ENCODE results near the gene PRR36.

The PRR36 gene

DNA sequence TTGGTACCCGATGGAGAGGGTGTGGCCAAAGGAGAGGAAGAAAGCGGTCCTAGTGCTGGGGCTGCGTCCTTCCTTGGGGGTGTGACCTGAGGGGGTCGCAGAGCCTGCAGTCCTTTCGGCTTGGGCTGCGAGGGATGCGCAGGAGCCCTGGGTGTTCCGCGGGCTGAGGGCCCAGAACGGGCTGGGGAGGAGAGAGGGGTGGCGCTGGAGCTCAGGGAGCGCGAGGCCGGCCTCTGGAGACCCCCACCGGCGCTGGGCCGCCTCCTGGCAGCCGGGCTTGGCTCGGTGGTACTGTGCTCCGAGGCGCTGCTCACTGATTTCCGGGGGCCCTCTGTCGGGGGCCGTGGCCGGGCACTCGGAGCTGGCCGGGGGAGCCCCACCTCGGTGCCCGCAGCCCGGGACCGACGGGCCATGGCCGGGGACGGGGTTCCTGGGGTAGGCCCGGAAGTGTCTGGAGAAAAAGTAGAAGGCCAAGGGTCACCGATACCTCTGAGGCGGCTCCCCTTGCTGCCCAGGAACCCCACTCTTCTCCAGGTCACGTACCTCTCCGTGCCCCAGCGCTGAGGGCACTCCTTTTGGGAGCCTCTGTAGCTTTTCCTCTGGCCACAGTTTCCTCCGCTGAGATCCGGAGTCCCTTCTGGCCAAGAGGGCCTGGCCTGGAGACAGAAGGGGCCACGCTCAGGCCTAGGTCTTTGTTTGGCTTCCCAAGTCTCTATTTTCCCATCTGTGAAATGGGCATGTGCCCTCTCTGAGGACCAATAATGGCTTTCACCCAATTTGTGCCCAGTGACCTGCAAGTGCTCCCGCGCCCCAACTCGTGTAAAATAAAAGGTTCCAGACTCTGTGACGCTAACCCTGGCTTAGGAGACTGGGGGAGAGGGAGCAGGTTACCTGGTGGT lies 1.6 kb downstream of the PRR36 start:
- in situ Hi-C loops (cut with MboI; ENCODE audit: low sequenced_read_pairs): no loop called here

- in situ Hi-C loops (cut with MboI; ENCODE audit: low sequenced_read_pairs): no loop called here
Observed at GRCh38 chr19:7871437-7872305, 2.5 kb downstream of the PRR36 start.

GRCh38 chr19:7870571-7871436 lies 3.4 kb downstream of the PRR36 start:
- in situ Hi-C loops (cut with MboI; ENCODE audit: low sequenced_read_pairs): no loop called here

DNA sequence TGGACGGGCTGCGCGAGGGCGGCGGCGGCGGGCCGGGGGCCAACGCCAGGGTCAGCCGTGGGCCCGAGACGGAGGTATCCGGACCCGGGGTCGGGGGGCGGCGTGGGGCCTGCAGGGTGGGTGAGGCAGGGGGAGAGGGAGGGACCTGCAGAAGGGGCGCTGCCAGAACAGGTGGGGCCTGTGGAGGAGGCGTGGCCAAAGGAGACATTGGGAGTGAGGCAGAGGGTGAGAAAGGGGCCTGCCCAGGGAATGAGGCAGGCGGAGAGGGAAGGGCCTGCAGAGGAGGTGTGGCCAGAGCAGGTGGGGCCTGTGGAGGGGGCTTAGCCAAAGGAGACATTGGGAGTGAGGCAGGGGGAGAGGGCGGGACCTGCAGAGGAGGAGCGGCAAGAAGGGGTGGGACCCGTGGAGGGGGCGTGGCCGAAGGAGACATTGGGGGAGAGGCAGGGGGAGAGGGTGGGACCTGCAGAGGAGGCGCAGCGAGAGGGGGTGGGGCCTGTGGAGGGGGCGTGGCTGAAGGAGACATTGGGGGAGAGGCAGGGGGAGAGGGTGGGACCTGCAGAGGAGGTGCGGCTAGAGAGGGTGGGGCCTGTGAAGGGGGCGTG lies 4.2 kb downstream of the PRR36 start:
- in situ Hi-C loops (cut with MboI; ENCODE audit: low sequenced_read_pairs): no loop called here

- in situ Hi-C loops (cut with MboI; ENCODE audit: low sequenced_read_pairs): no loop called here
Observed at GRCh38 chr19:7869453-7869909, 4.7 kb downstream of the PRR36 start.

DNA sequence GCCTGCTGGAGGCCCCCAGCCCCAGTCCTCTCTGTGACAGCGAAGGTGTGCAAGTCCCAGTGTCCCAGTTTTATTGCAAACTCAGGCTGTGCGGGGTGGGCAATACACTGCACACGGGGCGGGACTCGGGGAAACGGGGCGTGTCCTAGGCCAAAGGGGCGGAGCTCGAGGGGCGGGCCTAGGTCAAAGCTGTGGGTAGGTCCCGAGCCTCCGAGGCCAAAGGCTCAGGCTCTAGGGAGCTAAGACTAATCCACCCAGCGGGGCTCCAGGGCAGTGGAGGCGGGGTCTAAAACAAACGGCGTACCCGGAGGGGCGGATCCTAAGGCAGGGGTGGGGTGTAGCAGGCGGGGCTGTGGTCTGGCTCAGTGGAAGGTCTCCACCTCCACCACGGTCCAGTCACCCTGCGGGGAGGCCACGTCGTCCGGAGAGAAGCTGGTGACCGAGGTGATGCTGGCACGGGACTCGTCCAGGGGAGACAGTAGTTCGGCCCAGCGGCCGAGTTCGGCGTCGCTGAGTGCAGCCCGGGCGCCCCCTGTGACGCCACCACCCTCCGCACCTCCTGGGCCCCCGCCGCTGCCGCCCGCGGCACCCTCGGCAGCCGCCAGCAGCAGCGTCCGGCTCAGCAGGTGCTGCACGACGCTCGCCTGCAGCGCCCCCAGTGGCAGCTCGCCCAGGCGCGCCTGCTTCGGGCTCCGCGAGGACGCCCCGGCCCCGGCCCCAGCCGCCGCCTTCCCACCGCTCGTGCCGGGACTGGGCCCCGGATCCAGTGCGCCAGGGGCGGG lies 5.3 kb downstream of the PRR36 start:
- in situ Hi-C loops (cut with MboI; ENCODE audit: low sequenced_read_pairs): no loop called here

- in situ Hi-C loops (cut with MboI; ENCODE audit: low sequenced_read_pairs): no loop called here
Observed at GRCh38 chr19:7868326-7868670, 5.9 kb downstream of the PRR36 start.

DNA sequence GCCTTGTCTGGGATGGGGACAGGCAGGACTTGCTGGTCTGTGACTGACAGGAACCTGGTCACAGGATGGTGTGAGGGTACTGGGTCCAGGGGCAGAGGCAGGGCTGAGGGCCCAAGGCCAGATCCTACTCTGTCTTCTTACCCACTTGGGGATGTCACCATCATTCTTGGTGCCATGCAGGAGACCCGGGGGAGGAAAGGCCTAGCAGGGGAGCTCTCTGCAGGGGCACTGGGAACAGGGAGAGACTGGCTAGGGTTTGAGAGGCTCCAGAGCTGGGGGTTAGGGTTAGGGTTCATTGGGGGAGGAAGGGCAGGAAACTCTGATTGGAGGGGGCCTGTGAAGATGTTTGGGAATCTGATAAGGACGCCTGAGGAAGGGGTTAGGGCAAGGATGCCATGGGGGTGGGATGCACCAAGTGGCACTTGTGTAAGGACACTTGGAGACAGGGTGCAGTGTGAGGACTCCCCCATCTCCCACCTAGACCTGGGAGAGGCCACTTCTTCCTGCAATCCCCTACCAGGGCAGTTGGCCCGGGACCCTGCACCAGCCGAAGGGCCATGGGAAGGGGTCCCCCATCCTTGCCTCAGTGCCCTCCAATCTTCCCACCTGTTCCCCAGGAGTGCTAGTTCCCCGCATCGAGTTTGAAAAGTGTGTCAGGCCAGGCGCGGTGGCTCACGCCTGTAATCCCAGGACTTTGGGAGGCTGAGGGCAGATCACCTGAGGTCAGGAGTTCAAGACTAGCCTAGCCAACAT lies 6.9 kb downstream of the PRR36 start:
- in situ Hi-C loops (cut with MboI; ENCODE audit: low sequenced_read_pairs): no loop called here

GRCh38 chr19:7866399-7867091 lies 7.6 kb downstream of the PRR36 start:
- in situ Hi-C loops (cut with MboI; ENCODE audit: low sequenced_read_pairs): no loop called here

- in situ Hi-C loops (cut with MboI; ENCODE audit: low sequenced_read_pairs): no loop called here
Observed at GRCh38 chr19:7865262-7865911, 8.8 kb downstream of the PRR36 start.

DNA sequence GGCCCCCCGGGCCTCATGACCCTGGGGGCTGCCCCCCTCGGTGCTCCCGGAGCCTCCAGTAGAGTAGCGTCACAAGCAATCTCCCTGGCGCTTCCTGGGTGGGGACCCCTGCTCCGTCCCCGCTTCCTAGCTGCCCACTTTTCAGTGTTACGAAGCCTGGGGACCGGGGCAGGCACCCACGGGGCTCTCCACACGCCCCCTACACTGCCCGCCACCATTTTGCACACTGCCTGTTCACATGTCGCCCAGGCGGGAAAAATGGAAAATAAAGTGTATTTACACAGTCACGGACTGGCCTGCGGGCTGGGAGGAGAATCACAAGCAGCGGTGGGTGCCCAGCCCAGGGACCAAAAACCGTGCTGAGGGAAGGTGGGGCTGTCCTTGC lies 9.5 kb downstream of the PRR36 start:
- in situ Hi-C loops (cut with MboI; ENCODE audit: low sequenced_read_pairs): no loop called here

DNA sequence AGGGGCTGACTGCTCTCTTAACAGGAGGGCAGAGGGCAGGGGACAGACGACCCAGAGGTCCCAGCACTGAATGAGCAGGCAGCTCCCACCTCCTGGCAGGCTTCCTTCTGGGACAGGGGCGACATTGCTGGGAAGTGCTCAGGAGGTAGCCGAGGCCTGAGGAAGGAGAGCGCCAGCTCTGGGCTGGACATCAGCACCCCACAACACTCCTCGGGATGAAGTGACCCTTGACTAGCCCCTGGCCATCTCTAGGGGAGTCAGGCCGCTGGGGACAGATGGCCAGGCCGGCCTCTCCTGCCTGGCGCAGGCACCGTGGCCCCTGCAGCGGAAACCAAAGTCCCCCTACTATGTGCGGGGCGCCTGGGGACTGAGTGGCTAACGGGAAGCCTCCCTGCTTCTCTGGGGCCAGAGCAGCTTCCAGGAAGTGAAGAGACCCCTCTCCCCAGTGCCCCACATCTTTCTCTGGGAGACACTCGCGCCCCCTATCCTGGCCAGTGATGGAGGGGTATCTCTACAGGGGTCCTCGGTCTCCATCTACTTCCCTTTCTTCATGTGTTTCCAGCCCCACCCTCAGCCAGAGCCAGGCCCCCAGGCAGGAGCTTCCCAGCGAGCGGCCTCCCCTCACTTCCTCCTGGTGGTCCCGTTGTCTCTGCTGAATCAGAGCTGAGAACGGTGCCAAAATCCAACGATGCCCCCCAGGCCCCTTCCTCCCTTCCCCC lies 10.1 kb downstream of the PRR36 start:
- in situ Hi-C loops (cut with MboI; ENCODE audit: low sequenced_read_pairs): no loop called here

DNA sequence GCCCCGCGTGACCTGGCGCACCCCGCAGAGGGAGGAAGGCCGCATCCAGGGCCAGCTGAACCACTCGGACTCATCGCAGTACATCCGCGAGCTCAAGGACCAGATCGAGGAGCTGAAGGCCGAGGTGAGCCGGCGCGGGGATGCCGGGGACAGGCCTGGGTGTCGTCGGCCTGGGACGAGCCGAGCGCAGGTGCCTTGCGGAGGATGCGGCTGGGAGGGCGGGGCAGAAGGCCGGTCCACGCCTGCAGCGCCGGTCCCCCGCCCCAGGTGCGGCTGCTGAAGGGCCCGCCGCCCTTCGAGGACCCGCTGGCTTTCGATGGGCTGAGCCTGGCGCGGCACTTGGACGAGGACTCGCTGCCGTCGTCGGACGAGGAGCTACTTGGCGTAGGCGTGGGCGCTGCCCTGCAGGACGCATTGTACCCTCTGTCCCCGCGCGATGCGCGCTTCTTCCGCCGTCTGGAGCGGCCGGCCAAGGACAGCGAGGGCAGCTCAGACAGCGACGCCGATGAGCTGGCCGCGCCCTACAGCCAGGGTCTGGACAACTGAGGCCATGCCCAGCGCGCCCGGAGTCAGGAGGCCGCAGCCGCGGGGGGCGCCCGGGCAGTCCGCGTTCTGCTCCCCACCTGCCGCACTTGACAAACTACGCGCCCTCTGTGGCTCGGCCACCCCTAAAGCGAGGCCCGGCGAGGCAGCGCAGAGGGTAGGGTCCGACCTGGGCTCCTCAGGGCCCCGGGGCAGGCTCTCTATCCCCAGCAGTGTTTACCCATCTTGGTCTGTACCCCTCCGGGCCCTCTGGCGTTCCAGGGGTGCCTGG lies 10.8 kb downstream of the PRR36 start:
- in situ Hi-C loops (cut with MboI; ENCODE audit: low sequenced_read_pairs): no loop called here

GRCh38 chr19:7862413-7862951 lies 11.7 kb downstream of the PRR36 start:
- in situ Hi-C loops (cut with MboI; ENCODE audit: low sequenced_read_pairs): no loop called here

GRCh38 chr19:7861619-7862412 lies 12.4 kb downstream of the PRR36 start:
- in situ Hi-C loops (cut with MboI; ENCODE audit: low sequenced_read_pairs): no loop called here
